ENCODE data around the gene OXCT1. TPM values are rescaled to one million over a fixed set of nuclear protein-coding genes. Genes with fewer than 3 reads are reported as not detected.

OXCT1 gene
- total and polyA plus RNA-seq, 9 donors: 9.0 to 29.8 (median 15.4) TPM

GRCh38 chr5:41857989-41858388, 12.2 kb downstream of the OXCT1 start:
- Histone ChIP-seq H3K9me3 (no peaks in the 10 kb centered on the region), H3K36me3 (no peaks in the 10 kb centered on the region), H3K27ac (no peak overlapping the region), H3K27me3 (no peaks in the 10 kb centered on the region), H3K4me3 (no peak overlapping the region), H3K4me1 (ENCODE audit: insufficient read depth) (no peaks in the 10 kb centered on the region)
- DNase-seq: no peak
- TF ChIP-seq EP300 (IDR thresholded peaks at IDR 0.05) (no peak), POLR2A (IDR thresholded peaks at IDR 0.05) (no peak)
- TF ChIP-seq, protein P1, sequence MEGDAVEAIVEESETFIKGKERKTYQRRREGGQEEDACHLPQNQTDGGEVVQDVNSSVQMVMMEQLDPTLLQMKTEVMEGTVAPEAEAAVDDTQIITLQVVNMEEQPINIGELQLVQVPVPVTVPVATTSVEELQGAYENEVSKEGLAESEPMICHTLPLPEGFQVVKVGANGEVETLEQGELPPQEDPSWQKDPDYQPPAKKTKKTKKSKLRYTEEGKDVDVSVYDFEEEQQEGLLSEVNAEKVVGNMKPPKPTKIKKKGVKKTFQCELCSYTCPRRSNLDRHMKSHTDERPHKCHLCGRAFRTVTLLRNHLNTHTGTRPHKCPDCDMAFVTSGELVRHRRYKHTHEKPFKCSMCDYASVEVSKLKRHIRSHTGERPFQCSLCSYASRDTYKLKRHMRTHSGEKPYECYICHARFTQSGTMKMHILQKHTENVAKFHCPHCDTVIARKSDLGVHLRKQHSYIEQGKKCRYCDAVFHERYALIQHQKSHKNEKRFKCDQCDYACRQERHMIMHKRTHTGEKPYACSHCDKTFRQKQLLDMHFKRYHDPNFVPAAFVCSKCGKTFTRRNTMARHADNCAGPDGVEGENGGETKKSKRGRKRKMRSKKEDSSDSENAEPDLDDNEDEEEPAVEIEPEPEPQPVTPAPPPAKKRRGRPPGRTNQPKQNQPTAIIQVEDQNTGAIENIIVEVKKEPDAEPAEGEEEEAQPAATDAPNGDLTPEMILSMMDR (IDR thresholded peaks at IDR 0.05): no peak
- intact Hi-C loops (cut with DNase I): loop anchor here in 1 of 4 donors (10.0 kb wide), 1 partner anchor 1027 kb away; no protein-coding TSS in a partner anchor
- whole genome bisulfite sequencing, 3 donors: 90 to 97% (median 93%) methylated on average over 1 of the region's 1 CpG

DNA sequence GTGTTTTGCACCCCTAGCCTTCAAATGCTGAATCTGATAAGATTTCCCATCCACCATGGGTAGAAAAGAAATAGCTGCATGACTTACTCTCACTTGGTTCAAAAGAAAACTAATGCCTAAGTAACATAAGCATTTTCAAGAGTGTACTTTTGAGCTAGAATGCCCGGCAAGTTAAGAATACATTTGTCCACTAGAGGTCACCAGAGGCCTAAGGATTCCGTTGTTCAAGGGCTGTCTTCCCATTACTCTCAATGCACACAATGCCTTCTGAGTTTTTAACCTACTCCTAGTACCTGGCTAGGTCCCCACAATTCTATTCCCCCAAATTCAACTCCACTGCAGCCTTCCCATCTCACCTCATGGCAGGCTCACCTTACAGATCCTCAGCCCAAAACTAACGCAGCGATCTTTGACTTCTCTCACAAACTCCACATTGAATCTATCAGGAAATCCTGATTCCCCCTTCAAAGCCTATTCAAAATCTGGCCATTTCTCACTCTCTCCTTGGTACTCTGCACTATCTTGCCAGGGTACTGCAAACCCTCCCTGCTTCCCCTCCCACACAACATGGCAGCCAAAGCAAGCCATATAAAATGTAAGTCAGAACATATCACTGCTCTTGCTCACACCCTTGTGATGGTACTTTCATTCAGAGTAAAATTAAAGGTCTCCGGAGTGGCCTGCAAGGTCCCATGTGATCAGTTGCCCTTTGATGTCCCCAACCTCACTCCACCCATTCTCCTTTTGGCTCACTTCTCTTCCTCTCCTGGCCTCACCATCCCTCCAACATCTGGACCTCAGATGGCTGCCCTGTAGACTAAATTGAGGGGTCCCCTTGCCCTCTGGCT, 13.4 kb downstream of the OXCT1 start:
- Histone ChIP-seq H3K4me1 (ENCODE audit: insufficient read depth) (no peaks in the 10 kb centered on the region), H3K27me3 (no peaks in the 10 kb centered on the region), H3K27ac (no peak overlapping the region), H3K9me3 (no peaks in the 10 kb centered on the region), H3K4me3 (no peak overlapping the region), H3K36me3 (no peaks in the 10 kb centered on the region)
- TF ChIP-seq POLR2A (IDR thresholded peaks at IDR 0.05) (no peak), EP300 (IDR thresholded peaks at IDR 0.05) (no peak)
- TF ChIP-seq, protein P1 (IDR thresholded peaks at IDR 0.05): peak; percentile 54 to 65 (median 64)
- intact Hi-C loops (cut with DNase I): loop anchor here in 1 of 4 donors (10.0 kb wide), 1 partner anchor 1028 kb away; no protein-coding TSS in a partner anchor
- WGBS, 3 donors: 42 to 46% (median 42%) methylated on average over 5 of the region's 5 CpGs
- peak in 4 of 5 donors; percentile 29 to 59 (median 33) for DNase-seq

DNA sequence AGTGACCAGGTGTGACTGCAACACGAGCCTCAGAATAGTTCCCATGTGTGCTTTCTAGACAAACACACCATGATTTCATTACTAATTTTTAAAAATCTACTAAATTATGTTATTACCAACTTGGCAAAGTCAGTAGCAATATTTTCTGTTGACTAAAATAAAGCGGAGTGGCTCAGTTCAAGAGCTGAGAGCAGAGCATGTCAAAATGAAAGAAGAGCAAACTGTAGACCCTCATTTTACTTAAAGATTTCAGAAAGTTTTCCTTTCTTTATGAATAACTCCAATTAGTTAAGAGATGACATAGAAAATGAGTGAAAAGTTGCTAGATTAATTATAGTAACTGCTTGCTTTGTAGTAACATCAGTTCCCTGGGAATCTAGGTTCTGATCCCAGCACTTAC, 17.9 kb downstream of the OXCT1 start:
- intact Hi-C loops (cut with DNase I): loop anchor here in 1 of 4 donors (10.0 kb wide), 1 partner anchor 1033 kb away; no protein-coding TSS in a partner anchor
- no peaks in the 10 kb centered on the region for H3K4me1 ChIP-seq (ENCODE audit: insufficient read depth)
- H3K36me3 ChIP-seq: no peaks in the 10 kb centered on the region
- WGBS, 3 donors: 94 to 97% (median 94%) methylated on average over 2 of the region's 2 CpGs
- no peak overlapping the region for H3K27ac ChIP-seq
- no peak for TF ChIP-seq EP300 (IDR thresholded peaks at IDR 0.05)
- TF ChIP-seq POLR2A (IDR thresholded peaks at IDR 0.05): no peak
- TF ChIP-seq, protein P1 (IDR thresholded peaks at IDR 0.05): no peak
- no peak for DNase-seq
- no peak overlapping the region for H3K4me3 ChIP-seq
- no peaks in the 10 kb centered on the region for H3K27me3 ChIP-seq
- H3K9me3 ChIP-seq: no peaks in the 10 kb centered on the region

- no peaks in the 10 kb centered on the region for H3K27me3 ChIP-seq
- intact Hi-C loops (cut with DNase I): loop anchor here in 1 of 4 donors (10.0 kb wide), 1 partner anchor 1034 kb away; no protein-coding TSS in a partner anchor
- H3K9me3 ChIP-seq: no peaks in the 10 kb centered on the region
- no peaks in the 10 kb centered on the region for H3K36me3 ChIP-seq
- H3K4me3 ChIP-seq: no peak overlapping the region
- H3K27ac ChIP-seq: no peak overlapping the region
- 33 to 90% (median 50%) methylated on average over 1 of the region's 1 CpG for WGBS, 3 donors
- no peak for DNase-seq
- TF ChIP-seq POLR2A (IDR thresholded peaks at IDR 0.05) (no peak), EP300 (IDR thresholded peaks at IDR 0.05) (no peak)
- TF ChIP-seq, protein P1 (IDR thresholded peaks at IDR 0.05): no peak
- no peaks in the 10 kb centered on the region for H3K4me1 ChIP-seq (ENCODE audit: insufficient read depth)
These were observed 19.1 kb downstream of the OXCT1 start for GRCh38 chr5:41851116-41851515.
